Measurements from ENCODE around the gene PPP4R3B. TPM values are rescaled to one million over a fixed set of nuclear protein-coding genes. Genes with fewer than 3 reads are reported as not detected.

Gene PPP4R3B
- total and polyA plus RNA-seq, 2 of the 13 experiments (the other 11 are each of a cell fraction or from before 2014, with no cell fraction given), result 24.2 to 53.0 TPM

DNA sequence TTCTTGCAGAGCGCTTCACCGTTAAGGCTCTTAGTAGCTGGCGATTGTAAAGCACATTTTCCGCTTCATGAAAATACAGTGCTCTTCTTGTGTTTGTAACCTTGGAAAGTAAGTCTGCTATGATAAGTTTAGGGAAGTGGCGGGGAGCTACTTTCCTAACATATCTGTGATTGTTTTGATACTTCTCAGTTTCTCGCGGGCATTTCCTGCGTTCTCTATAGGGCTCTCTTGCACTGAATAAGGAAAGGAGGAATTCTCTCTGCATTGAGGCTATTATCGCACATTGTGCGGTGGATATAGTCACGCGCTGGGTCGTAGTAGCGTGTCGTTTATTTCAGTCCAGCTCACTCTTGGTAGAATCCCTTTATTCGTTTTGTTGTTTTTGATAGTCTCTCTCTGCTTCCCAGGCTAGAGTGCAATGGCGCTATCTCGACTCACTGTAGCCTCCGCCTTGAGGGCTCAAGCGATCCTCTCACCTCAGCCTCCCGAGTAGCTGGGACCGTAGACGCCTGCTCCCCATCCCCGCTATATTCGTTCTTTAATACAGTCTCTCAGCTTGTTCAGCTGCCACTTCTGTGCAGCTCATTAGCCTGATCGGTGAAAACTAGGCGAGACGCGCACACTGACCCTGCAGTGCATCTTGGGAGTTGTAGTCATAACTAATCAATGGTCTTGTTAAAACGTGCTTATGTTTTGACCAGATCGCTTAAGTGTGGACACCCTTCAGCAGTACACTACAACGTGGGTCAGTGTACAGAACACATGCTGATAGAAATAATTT is 1.0 kb upstream of the PPP4R3B start (continued):
- TF ChIP-seq, protein P1, sequence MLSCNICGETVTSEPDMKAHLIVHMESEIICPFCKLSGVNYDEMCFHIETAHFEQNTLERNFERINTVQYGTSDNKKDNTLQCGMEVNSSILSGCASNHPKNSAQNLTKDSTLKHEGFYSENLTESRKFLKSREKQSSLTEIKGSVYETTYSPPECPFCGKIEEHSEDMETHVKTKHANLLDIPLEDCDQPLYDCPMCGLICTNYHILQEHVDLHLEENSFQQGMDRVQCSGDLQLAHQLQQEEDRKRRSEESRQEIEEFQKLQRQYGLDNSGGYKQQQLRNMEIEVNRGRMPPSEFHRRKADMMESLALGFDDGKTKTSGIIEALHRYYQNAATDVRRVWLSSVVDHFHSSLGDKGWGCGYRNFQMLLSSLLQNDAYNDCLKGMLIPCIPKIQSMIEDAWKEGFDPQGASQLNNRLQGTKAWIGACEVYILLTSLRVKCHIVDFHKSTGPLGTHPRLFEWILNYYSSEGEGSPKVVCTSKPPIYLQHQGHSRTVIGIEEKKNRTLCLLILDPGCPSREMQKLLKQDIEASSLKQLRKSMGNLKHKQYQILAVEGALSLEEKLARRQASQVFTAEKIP (CRISPR knock-in tag; IDR thresholded peaks at IDR 0.05; ENCODE audit: borderline replicate concordance), result no peak
- no peak for TF ChIP-seq RFX5 (IDR thresholded peaks at IDR 0.05; ENCODE audit: low read depth, low read length)
- TF ChIP-seq FOSL2 (CRISPR knock-in tag; IDR thresholded peaks at IDR 0.05), result peak; percentile 27; the same call in 1 of the 2 replicates
- TF ChIP-seq CREB1 (IDR thresholded peaks at IDR 0.05), result no peak
- TF ChIP-seq CREB1 (CRISPR knock-in tag; IDR thresholded peaks at IDR 0.05), result peak; percentile 77
- TF ChIP-seq PITX1 (CRISPR knock-in tag; IDR thresholded peaks at IDR 0.05), result no peak
- TF ChIP-seq, protein P2, sequence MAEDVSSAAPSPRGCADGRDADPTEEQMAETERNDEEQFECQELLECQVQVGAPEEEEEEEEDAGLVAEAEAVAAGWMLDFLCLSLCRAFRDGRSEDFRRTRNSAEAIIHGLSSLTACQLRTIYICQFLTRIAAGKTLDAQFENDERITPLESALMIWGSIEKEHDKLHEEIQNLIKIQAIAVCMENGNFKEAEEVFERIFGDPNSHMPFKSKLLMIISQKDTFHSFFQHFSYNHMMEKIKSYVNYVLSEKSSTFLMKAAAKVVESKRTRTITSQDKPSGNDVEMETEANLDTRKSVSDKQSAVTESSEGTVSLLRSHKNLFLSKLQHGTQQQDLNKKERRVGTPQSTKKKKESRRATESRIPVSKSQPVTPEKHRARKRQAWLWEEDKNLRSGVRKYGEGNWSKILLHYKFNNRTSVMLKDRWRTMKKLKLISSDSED (CRISPR knock-in tag; IDR thresholded peaks at IDR 0.05), result no peak
- TF ChIP-seq ZNF614 (CRISPR knock-in tag; IDR thresholded peaks at IDR 0.05; ENCODE audit: borderline replicate concordance), result 0 out of 2 replicates have a peak, but pooled peaks have one; percentile 64
- TF ChIP-seq IRX3 (CRISPR knock-in tag; IDR thresholded peaks at IDR 0.05; ENCODE audit: borderline replicate concordance, low read depth), result no peak
- peak; percentile 28; the same call in 1 of the 2 replicates for TF ChIP-seq ZNF446 (CRISPR knock-in tag; IDR thresholded peaks at IDR 0.05)
- no peak for TF ChIP-seq ETV5 (CRISPR knock-in tag; IDR thresholded peaks at IDR 0.05; ENCODE audit: borderline replicate concordance)
- TF ChIP-seq KLF12 (CRISPR knock-in tag; IDR thresholded peaks at IDR 0.05; ENCODE audit: borderline replicate concordance), result peak; percentile 47; the same call in 1 of the 2 replicates
- TF ChIP-seq EZH2 (conservative IDR thresholded peaks at IDR 0.05; ENCODE audit: low read depth, low read length), result no peak
- TF ChIP-seq ZNF296 (CRISPR knock-in tag; conservative IDR thresholded peaks at IDR 0.05), result no peak
- TF ChIP-seq, protein P3, sequence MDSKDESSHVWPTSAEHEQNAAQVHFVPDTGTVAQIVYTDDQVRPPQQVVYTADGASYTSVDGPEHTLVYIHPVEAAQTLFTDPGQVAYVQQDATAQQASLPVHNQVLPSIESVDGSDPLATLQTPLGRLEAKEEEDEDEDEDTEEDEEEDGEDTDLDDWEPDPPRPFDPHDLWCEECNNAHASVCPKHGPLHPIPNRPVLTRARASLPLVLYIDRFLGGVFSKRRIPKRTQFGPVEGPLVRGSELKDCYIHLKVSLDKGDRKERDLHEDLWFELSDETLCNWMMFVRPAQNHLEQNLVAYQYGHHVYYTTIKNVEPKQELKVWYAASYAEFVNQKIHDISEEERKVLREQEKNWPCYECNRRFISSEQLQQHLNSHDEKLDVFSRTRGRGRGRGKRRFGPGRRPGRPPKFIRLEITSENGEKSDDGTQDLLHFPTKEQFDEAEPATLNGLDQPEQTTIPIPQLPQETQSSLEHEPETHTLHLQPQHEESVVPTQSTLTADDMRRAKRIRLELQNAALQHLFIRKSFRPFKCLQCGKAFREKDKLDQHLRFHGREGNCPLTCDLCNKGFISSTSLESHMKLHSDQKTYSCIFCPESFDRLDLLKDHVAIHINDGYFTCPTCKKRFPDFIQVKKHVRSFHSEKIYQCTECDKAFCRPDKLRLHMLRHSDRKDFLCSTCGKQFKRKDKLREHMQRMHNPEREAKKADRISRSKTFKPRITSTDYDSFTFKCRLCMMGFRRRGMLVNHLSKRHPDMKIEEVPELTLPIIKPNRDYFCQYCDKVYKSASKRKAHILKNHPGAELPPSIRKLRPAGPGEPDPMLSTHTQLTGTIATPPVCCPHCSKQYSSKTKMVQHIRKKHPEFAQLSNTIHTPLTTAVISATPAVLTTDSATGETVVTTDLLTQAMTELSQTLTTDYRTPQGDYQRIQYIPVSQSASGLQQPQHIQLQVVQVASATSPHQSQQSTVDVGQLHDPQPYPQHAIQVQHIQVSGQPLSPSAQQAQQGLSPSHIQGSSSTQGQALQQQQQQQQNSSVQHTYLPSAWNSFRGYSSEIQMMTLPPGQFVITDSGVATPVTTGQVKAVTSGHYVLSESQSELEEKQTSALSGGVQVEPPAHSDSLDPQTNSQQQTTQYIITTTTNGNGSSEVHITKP (CRISPR knock-in tag; IDR thresholded peaks at IDR 0.05; ENCODE audit: low read depth), result 0 out of 2 replicates have a peak, but pooled peaks have one; percentile 22
- no peak for TF ChIP-seq ZNF354B (CRISPR knock-in tag; IDR thresholded peaks at IDR 0.05)
- no peak for TF ChIP-seq MEIS1 (CRISPR knock-in tag; IDR thresholded peaks at IDR 0.05; ENCODE audit: borderline replicate concordance)
- no peak for TF ChIP-seq ZNF180 (CRISPR knock-in tag; IDR thresholded peaks at IDR 0.05; ENCODE audit: borderline replicate concordance, low read depth)
- no peak for TF ChIP-seq SOX6 (IDR thresholded peaks at IDR 0.05)
- TF ChIP-seq SOX6 (CRISPR knock-in tag; IDR thresholded peaks at IDR 0.05), result no peak
- TF ChIP-seq, protein P4, sequence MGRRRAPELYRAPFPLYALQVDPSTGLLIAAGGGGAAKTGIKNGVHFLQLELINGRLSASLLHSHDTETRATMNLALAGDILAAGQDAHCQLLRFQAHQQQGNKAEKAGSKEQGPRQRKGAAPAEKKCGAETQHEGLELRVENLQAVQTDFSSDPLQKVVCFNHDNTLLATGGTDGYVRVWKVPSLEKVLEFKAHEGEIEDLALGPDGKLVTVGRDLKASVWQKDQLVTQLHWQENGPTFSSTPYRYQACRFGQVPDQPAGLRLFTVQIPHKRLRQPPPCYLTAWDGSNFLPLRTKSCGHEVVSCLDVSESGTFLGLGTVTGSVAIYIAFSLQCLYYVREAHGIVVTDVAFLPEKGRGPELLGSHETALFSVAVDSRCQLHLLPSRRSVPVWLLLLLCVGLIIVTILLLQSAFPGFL (CRISPR knock-in tag; IDR thresholded peaks at IDR 0.05), result no peak
- TF ChIP-seq HNRNPUL1 (IDR thresholded peaks at IDR 0.05; ENCODE audit: low read depth, low read length), result no peak
- TF ChIP-seq ZNF260 (CRISPR knock-in tag; IDR thresholded peaks at IDR 0.05; ENCODE audit: borderline replicate concordance, low read depth), result no peak
